HepG2 (cell line): ENCODE results near the gene OR1L1. TPM values are rescaled to one million over a fixed set of nuclear protein-coding genes. Genes with fewer than 3 reads are reported as not detected.

Source experiments
- ATAC-seq: fragments of 200-7000 bp; cut with Tn5 transposase; 3 replicates; pipeline ENCODE4 v1.9.1; 2020; ENCODE audit warnings: mild to moderate bottlenecking, moderate library complexity
- BruUV-seq: library from RNA; stranded (reverse); fragments of 400-500 nt; replicated peaks from 2 replicates; lab custom pipeline; 2021; lab: Mats Ljungman, UMichigan
- CTCF ChIA-PET: fragments of 300-600 bp; formaldehyde crosslinking; extraction: SDS; loops from one replicate; lab custom pipeline; 2021; ENCODE audit warnings: low total read pairs, inconsistent platforms, low intra/inter-chr PET ratio; lab: Yijun Ruan, JAX
- POLR2A ChIA-PET: fragments of 350-600 bp; sonication (Branson Sonifier 250); formaldehyde crosslinking; loops from one replicate; lab custom pipeline; 2020; ENCODE audit warnings: antibody characterized with exemption, inconsistent platforms; lab: Yijun Ruan, JAX
- DNase-seq: peaks from one replicate; pipeline ENCODE4 v3.0.0-alpha.2; 2015; ENCODE audit warnings: low spot score
- FAIRE-seq: peaks from 3 replicates; lab custom pipeline; 2011; peaks lifted over from hg19 to GRCh38; lab: Jason Lieb, UNC
- H2AFZ ChIP-seq: one replicate; pipeline ENCODE4 v1.6.1; 2011; ENCODE audit warnings: low read length, inconsistent platforms
- H3K27ac ChIP-seq: fragments of 300-600 bp; 3 replicates; pipeline ENCODE4 v1.8.0; 2011; ENCODE audit warnings: mixed run types, mild to moderate bottlenecking, mixed read lengths, low read length, inconsistent platforms; ENCODE audit not compliant: insufficient read depth; ENCODE audit errors: extremely low read length
- H3K27me3 ChIP-seq, 2 experiments: fragments of 200-600 bp in 1 of 2; 2 replicates in 1 of 2; 3 replicates in 1 of 2; pipeline versions ENCODE4 v1.6.0 to v1.8.0; 2011; ENCODE audit warnings: low read length in 2 of 2, mild to moderate bottlenecking in 2 of 2, moderate library complexity in 2 of 2, inconsistent platforms in 1 of 2; ENCODE audit not compliant: insufficient read depth in 2 of 2, control insufficient read depth in 1 of 2
- H3K36me3 ChIP-seq, 2 experiments: fragments of 200-600 bp in 1 of 2; replicated peaks in 1 of 2; 2 replicates in 1 of 2; 3 replicates in 1 of 2; pipeline versions ENCODE4 v1.5.1 to v1.8.0; 2011; ENCODE audit warnings: low read length in 2 of 2, inconsistent platforms in 1 of 2; ENCODE audit not compliant: insufficient read depth in 2 of 2, control insufficient read depth in 1 of 2
- H3K4me1 ChIP-seq: 2 replicates; pipeline ENCODE4 v1.5.1; 2012; ENCODE audit warnings: low read length, inconsistent platforms; ENCODE audit not compliant: insufficient read depth
- H3K4me2 ChIP-seq: 2 replicates; pipeline ENCODE4 v1.6.0; 2011; ENCODE audit warnings: low read depth, low read length, inconsistent platforms
- H3K4me3 ChIP-seq, 3 experiments: fragments of 200-600 bp in 1 of 3; sonication (generic), shearing (Covaris generic) in 1 of 3; replicated peaks in 1 of 3; 2 replicates each; pipeline ENCODE4 v1.5.1; 2011 to 2016; ENCODE audit warnings: low read length in 3 of 3, inconsistent platforms in 2 of 3, low read depth in 2 of 3, mild to moderate bottlenecking in 2 of 3, control low read depth in 1 of 3, mixed read lengths in 1 of 3; ENCODE audit not compliant: insufficient read depth in 1 of 3
- H3K79me2 ChIP-seq: one replicate; pipeline ENCODE4 v1.6.1; 2011; ENCODE audit warnings: low read length, inconsistent platforms; ENCODE audit not compliant: insufficient read depth
- H3K9ac ChIP-seq: 2 replicates; pipeline ENCODE4 v1.6.0; 2011; ENCODE audit warnings: mild to moderate bottlenecking, low read depth, low read length, inconsistent platforms; ENCODE audit not compliant: insufficient read depth
- H3K9me3 ChIP-seq: 2 replicates; pipeline ENCODE4 v1.5.1; 2012; ENCODE audit warnings: mild to moderate bottlenecking, low read length
- H4K20me1 ChIP-seq: 2 replicates; pipeline ENCODE4 v1.6.0; 2011; ENCODE audit warnings: inconsistent platforms, mild to moderate bottlenecking, low read length, moderate library complexity; ENCODE audit not compliant: insufficient read depth
- CBX2 ChIP-seq, 2 experiments: fragments of 200-600 bp in 1 of 2; sonication (generic); formaldehyde crosslinking in 1 of 2; IDR thresholded peaks; 2 replicates each; pipeline versions ENCODE4 v1.7.0 to v1.8.1; 2018 to 2022; ENCODE audit warnings: low read depth in 2 of 2, low read length in 1 of 2, mild to moderate bottlenecking in 1 of 2, missing genetic modification reagents in 1 of 2
- GTF2F1 ChIP-seq: fragments of 150-350 bp; IDR thresholded peaks from 2 replicates; pipeline ENCODE4 v1.6.1; 2014; ENCODE audit warnings: low read length
- MIER2 ChIP-seq: IDR thresholded peaks from 2 replicates; pipeline ENCODE4 v1.6.1; 2016; ENCODE audit warnings: missing biosample characterization, missing genetic modification reagents
- REPIN1 ChIP-seq: sonication (generic); formaldehyde crosslinking; IDR thresholded peaks from 2 replicates; pipeline ENCODE4 v1.8.0; 2022; ENCODE audit warnings: missing genetic modification reagents, low read depth, mild to moderate bottlenecking, borderline replicate concordance
- ZNF652 ChIP-seq: IDR thresholded peaks from 2 replicates; pipeline ENCODE4 v1.6.1; 2016; ENCODE audit warnings: low read depth, borderline replicate concordance
- ZNF746 ChIP-seq: sonication (generic); formaldehyde crosslinking; IDR thresholded peaks from 2 replicates; pipeline ENCODE4 v1.8.0; 2022; ENCODE audit warnings: mild to moderate bottlenecking, missing genetic modification reagents
- ZNF850 ChIP-seq: sonication (generic); formaldehyde crosslinking; conservative IDR thresholded peaks from 2 replicates; pipeline ENCODE4 v1.9.0; 2021; ENCODE audit warnings: mild to moderate bottlenecking, missing genetic modification reagents
- WGBS: methylation state at CpG from one replicate; pipeline ENCODE4 v1.1.6; 2017; ENCODE audit warnings: low lambda C conversion rate; 5-methylcytosine and 5-hydroxymethylcytosine counted together
- in situ Hi-C: cut with HindIII; loops from 2 replicates; pipeline ENCODE4 v1.10.0; 2017; ENCODE audit warnings: low pct_unique_long_range_greater_than_20kb; ENCODE audit not compliant: extremely low pct_ligation_motif_present
- intact Hi-C: fragments of 100-400 bp; cut with micrococcal nuclease; formaldehyde crosslinking; loops from one replicate; pipeline ENCODE4 v1.10.0; 2022; ENCODE audit not compliant: unreplicated experiment
- polyA plus RNA-seq, 8 experiments: library from polyadenylated mRNA; depleted of rRNA in 3 of 8; stranded (reverse) in 7 of 8; unstranded in 1 of 8; fragments of >200 nt; fragmentation: Illumina TruSeq in 4 of 8; extraction: Trizol in 4 of 8; gene quantifications; 2 replicates each; pipeline versions ENCODE4 v1.2.1 to v1.2.3, GENCODE V29; 2011 to 2016; ENCODE audit warnings: low read depth in 4 of 8, missing spikeins in 1 of 8, mixed read lengths in 1 of 8; ENCODE audit not compliant: insufficient read depth in 1 of 8
- total RNA-seq, 5 experiments: library from RNA; depleted of rRNA; stranded (reverse); fragments of >200 nt; fragmentation: Illumina TruSeq; extraction: Trizol; gene quantifications; 2 replicates each; pipeline ENCODE4 v1.2.3, GENCODE V29; 2016; ENCODE audit warnings: low read depth in 1 of 5
- TF ChIP-seq, protein P1 (sequence below): sonication (generic); formaldehyde crosslinking; IDR thresholded peaks from 2 replicates; pipeline ENCODE4 v1.4.0; 2020; ENCODE audit warnings: missing genetic modification reagents
- TF ChIP-seq, protein P2 (sequence below), 2 experiments: IDR thresholded peaks; 2 replicates each; pipeline ENCODE4 v1.6.1; 2011 to 2012; ENCODE audit warnings: low read length in 2 of 2, borderline replicate concordance in 1 of 2, low read depth in 1 of 2, mild to moderate bottlenecking in 1 of 2, moderate library complexity in 1 of 2

OR1L1 gene
- total and polyA plus RNA-seq, 2 of the 13 experiments (the other 11 are each of a cell fraction or from before 2014, with no cell fraction given) = not detected

DNA sequence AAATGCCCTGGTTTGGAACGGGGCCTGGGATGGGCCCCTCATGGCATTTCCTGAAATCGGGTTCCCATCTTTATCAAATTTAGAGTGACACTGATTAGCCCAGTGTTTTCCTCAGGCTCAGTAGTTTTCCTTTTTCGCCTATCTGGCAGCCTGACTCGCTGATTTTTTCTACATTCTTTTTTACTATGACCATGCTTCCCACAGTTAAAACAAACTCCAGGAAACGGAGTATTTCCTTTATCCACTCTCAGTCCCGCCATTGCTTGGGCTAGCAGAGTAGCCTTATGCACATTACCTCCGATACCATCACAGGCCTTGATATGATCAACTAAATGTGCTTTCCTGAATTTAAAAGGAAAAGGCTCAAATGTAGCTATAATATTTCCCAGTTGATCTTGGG lies 41.5 kb upstream of the OR1L1 start:
- 23% methylated on average over 6 of the region's 7 CpGs for WGBS

DNA sequence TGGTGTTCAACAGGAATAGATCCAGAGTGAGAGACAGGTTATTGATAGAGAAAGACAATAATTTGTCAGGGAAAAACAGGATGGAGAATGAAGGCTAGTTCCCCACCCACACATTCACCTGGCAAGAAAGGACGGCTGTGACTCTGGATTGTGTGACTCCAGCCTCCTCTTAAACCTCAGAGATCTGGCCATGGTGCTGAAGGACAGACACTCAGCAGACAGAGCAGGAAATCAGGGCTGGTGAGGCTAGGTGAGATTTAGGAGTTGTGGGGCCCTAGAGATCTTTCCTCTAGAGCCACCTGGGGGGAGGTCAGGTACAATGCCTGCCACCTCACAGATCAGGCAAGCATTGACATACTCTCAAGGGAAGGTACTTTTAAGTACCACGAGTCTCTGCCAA lies 19.3 kb upstream of the OR1L1 start:
- Histone ChIP-seq H3K27ac (no peak overlapping the region), H3K4me3 (no peak overlapping the region), H2AFZ (no peak overlapping the region), H3K36me3 (no peaks in the 10 kb centered on the region), H3K79me2 (no peaks in the 10 kb centered on the region), H3K4me1 (no peaks in the 10 kb centered on the region), H3K4me2 (no peak overlapping the region), H3K9me3 (no peaks in the 10 kb centered on the region), H4K20me1 (0 out of 2 replicates have a peak, but pooled peaks cover 3% of the 10 kb centered on the region), H3K9ac (no peak overlapping the region), H3K27me3 (no peaks in the 10 kb centered on the region)
- intact Hi-C loops = no loop called here
- FAIRE-seq = no peak
- in situ Hi-C loops = no loop called here
- TF ChIP-seq MIER2 (peak; percentile 93), ZNF652 (CRISPR knock-in tag) (no peak)
- TF ChIP-seq, protein P1, sequence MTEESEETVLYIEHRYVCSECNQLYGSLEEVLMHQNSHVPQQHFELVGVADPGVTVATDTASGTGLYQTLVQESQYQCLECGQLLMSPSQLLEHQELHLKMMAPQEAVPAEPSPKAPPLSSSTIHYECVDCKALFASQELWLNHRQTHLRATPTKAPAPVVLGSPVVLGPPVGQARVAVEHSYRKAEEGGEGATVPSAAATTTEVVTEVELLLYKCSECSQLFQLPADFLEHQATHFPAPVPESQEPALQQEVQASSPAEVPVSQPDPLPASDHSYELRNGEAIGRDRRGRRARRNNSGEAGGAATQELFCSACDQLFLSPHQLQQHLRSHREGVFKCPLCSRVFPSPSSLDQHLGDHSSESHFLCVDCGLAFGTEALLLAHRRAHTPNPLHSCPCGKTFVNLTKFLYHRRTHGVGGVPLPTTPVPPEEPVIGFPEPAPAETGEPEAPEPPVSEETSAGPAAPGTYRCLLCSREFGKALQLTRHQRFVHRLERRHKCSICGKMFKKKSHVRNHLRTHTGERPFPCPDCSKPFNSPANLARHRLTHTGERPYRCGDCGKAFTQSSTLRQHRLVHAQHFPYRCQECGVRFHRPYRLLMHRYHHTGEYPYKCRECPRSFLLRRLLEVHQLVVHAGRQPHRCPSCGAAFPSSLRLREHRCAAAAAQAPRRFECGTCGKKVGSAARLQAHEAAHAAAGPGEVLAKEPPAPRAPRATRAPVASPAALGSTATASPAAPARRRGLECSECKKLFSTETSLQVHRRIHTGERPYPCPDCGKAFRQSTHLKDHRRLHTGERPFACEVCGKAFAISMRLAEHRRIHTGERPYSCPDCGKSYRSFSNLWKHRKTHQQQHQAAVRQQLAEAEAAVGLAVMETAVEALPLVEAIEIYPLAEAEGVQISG (CRISPR knock-in tag) = no peak
- TF ChIP-seq, protein P2, sequence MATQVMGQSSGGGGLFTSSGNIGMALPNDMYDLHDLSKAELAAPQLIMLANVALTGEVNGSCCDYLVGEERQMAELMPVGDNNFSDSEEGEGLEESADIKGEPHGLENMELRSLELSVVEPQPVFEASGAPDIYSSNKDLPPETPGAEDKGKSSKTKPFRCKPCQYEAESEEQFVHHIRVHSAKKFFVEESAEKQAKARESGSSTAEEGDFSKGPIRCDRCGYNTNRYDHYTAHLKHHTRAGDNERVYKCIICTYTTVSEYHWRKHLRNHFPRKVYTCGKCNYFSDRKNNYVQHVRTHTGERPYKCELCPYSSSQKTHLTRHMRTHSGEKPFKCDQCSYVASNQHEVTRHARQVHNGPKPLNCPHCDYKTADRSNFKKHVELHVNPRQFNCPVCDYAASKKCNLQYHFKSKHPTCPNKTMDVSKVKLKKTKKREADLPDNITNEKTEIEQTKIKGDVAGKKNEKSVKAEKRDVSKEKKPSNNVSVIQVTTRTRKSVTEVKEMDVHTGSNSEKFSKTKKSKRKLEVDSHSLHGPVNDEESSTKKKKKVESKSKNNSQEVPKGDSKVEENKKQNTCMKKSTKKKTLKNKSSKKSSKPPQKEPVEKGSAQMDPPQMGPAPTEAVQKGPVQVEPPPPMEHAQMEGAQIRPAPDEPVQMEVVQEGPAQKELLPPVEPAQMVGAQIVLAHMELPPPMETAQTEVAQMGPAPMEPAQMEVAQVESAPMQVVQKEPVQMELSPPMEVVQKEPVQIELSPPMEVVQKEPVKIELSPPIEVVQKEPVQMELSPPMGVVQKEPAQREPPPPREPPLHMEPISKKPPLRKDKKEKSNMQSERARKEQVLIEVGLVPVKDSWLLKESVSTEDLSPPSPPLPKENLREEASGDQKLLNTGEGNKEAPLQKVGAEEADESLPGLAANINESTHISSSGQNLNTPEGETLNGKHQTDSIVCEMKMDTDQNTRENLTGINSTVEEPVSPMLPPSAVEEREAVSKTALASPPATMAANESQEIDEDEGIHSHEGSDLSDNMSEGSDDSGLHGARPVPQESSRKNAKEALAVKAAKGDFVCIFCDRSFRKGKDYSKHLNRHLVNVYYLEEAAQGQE (IDR thresholded peaks at IDR 0.05; ENCODE audit: borderline replicate concordance in 1 of 2, low read depth in 1 of 2, low read length in 2 of 2) = peak; percentile 57 to 93
- DNase-seq = no peak
- POLR2A ChIA-PET = no interaction called here
- no TSS peak for BruUV-seq
- no peak for ATAC-seq
- CTCF ChIA-PET = no interaction called here
- 0% methylated on average over 1 of the region's 2 CpGs for WGBS

More for the DNA sequence above, 41.5 kb upstream of the OR1L1 start:
- Histone ChIP-seq H2AFZ (no peak overlapping the region), H3K9me3 (no peaks in the 10 kb centered on the region), H3K79me2 (no peaks in the 10 kb centered on the region), H3K36me3 (no peaks in the 10 kb centered on the region), H4K20me1 (no peaks in the 10 kb centered on the region), H3K9ac (no peak overlapping the region), H3K27ac (no peak overlapping the region), H3K4me2 (no peak overlapping the region), H3K4me3 (no peak overlapping the region), H3K4me1 (no peaks in the 10 kb centered on the region), H3K27me3 (peaks cover 0 to 6% of the 10 kb centered on the region in 2 experiments; a peak in 1 of 5 replicates)
- POLR2A ChIA-PET = no interaction called here
- ATAC-seq (no peak), DNase-seq (no peak), FAIRE-seq (no peak)
- TF ChIP-seq CBX2 (IDR thresholded peaks at IDR 0.05; ENCODE audit: low read depth, low read length) = no peak
- TF ChIP-seq CBX2 (CRISPR knock-in tag; IDR thresholded peaks at IDR 0.05; ENCODE audit: low read depth) = no peak
- TF ChIP-seq REPIN1 (CRISPR knock-in tag) = no peak
- no peak for TF ChIP-seq GTF2F1
- no peak for TF ChIP-seq ZNF746
- no peak for TF ChIP-seq ZNF850 (CRISPR knock-in tag)
- in situ Hi-C loops (no loop called here), intact Hi-C loops (no loop called here)
- BruUV-seq = no TSS peak
- CTCF ChIA-PET = no interaction called here
